Measurements from ENCODE around the gene GNA14. TPM values are rescaled to one million over a fixed set of nuclear protein-coding genes. Genes with fewer than 3 reads are reported as not detected.

The GNA14 gene
- total RNA-seq, 1 experiment from 2014 or later: 0.15 TPM

DNA sequence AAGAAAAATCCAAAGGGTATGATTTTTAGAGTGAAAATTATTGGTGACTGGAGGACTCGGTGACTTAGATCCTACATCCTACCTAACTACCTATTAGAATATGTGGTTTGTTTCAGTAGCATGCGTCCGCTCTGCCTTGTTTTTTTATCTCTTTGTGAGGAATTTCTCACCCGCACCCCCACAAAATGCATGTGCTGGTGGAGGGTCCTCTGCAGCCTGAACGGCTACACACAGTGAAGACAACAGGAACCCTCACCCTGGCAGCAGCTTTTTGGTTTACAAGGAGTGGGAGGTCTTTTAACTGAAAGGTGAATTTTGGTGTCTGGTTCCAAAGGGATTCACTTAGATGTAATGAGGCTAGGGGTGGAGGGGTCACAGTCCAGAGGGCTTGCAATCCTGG, 115.5 kb downstream of the GNA14 start:
- DNase-seq (ENCODE audit: low read depth, low spot score) (no peak), ATAC-seq (no peak)
- intact Hi-C loops (cut with micrococcal nuclease; ENCODE audit: unreplicated experiment) (no loop called here), in situ Hi-C loops (cut with HindIII; ENCODE audit: low pct_unique_long_range_greater_than_20kb, low sequenced_read_pairs) (no loop called here)
- Histone ChIP-seq H3K4me3 (ENCODE audit: low read depth in 2 of 2, low read length in 2 of 2) (no peak overlapping the region), H3K27me3 (ENCODE audit: control insufficient read depth, insufficient read depth, low read length) (no peaks in the 10 kb centered on the region), H3K36me3 (ENCODE audit: control insufficient read depth, insufficient read depth, low read length) (no peaks in the 10 kb centered on the region), H3K27ac (ENCODE audit: low read length) (no peak overlapping the region), H3K4me1 (ENCODE audit: control insufficient read depth, insufficient read depth, low read length) (no peaks in the 10 kb centered on the region), H3K9me3 (ENCODE audit: control insufficient read depth, insufficient read depth, low read depth, low read length) (no peaks in the 10 kb centered on the region)
- TF ChIP-seq TCF7L2 (IDR thresholded peaks at IDR 0.05; ENCODE audit: low read depth, low read length) (no peak), POLR2AphosphoS5 (IDR thresholded peaks at IDR 0.05; ENCODE audit: low read depth, low read length) (no peak), SIN3A (IDR thresholded peaks at IDR 0.05; ENCODE audit: borderline replicate concordance, insufficient read depth, low read depth, low read length) (no peak)
- TF ChIP-seq, protein P1, sequence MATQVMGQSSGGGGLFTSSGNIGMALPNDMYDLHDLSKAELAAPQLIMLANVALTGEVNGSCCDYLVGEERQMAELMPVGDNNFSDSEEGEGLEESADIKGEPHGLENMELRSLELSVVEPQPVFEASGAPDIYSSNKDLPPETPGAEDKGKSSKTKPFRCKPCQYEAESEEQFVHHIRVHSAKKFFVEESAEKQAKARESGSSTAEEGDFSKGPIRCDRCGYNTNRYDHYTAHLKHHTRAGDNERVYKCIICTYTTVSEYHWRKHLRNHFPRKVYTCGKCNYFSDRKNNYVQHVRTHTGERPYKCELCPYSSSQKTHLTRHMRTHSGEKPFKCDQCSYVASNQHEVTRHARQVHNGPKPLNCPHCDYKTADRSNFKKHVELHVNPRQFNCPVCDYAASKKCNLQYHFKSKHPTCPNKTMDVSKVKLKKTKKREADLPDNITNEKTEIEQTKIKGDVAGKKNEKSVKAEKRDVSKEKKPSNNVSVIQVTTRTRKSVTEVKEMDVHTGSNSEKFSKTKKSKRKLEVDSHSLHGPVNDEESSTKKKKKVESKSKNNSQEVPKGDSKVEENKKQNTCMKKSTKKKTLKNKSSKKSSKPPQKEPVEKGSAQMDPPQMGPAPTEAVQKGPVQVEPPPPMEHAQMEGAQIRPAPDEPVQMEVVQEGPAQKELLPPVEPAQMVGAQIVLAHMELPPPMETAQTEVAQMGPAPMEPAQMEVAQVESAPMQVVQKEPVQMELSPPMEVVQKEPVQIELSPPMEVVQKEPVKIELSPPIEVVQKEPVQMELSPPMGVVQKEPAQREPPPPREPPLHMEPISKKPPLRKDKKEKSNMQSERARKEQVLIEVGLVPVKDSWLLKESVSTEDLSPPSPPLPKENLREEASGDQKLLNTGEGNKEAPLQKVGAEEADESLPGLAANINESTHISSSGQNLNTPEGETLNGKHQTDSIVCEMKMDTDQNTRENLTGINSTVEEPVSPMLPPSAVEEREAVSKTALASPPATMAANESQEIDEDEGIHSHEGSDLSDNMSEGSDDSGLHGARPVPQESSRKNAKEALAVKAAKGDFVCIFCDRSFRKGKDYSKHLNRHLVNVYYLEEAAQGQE (IDR thresholded peaks at IDR 0.05; ENCODE audit: insufficient read depth in 1 of 2, low read depth in 2 of 2, low read length in 1 of 2): no peak
- TF ChIP-seq, protein P2, sequence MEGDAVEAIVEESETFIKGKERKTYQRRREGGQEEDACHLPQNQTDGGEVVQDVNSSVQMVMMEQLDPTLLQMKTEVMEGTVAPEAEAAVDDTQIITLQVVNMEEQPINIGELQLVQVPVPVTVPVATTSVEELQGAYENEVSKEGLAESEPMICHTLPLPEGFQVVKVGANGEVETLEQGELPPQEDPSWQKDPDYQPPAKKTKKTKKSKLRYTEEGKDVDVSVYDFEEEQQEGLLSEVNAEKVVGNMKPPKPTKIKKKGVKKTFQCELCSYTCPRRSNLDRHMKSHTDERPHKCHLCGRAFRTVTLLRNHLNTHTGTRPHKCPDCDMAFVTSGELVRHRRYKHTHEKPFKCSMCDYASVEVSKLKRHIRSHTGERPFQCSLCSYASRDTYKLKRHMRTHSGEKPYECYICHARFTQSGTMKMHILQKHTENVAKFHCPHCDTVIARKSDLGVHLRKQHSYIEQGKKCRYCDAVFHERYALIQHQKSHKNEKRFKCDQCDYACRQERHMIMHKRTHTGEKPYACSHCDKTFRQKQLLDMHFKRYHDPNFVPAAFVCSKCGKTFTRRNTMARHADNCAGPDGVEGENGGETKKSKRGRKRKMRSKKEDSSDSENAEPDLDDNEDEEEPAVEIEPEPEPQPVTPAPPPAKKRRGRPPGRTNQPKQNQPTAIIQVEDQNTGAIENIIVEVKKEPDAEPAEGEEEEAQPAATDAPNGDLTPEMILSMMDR (IDR thresholded peaks at IDR 0.05): no peak
- ChIA-PET CTCF (no interaction called here), POLR2A (no interaction called here)
- no TSS peak for BruUV-seq (replicated peaks)

DNA sequence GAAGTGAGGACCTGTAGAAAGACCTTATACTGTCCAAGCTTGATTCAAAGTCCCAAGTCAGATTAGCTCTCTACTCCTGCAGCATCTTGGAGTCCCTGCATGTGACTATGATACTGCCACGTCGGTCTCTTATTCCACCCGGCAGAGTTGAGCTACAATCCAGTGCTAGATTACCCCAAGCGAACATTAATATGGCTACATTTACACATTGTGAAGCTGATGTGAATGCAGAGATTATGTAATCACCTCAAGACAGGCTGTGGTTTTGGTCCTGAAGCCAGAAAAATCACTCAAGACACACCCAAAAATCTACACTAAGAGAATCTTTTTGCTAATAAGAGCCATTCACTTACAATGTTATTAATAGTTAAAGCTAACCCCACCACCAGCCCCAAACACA, 116.7 kb downstream of the GNA14 start:
- no peak for ATAC-seq
- POLR2A ChIA-PET: no interaction called here
- BruUV-seq (replicated peaks): no TSS peak

More for the DNA sequence above, 116.7 kb downstream of the GNA14 start:
- TF ChIP-seq, protein P2 (IDR thresholded peaks at IDR 0.05): no peak
- TF ChIP-seq SIN3A (IDR thresholded peaks at IDR 0.05; ENCODE audit: borderline replicate concordance, insufficient read depth, low read depth, low read length) (no peak), TCF7L2 (IDR thresholded peaks at IDR 0.05; ENCODE audit: low read depth, low read length) (no peak), POLR2AphosphoS5 (IDR thresholded peaks at IDR 0.05; ENCODE audit: low read depth, low read length) (no peak)
- TF ChIP-seq, protein P1 (IDR thresholded peaks at IDR 0.05; ENCODE audit: insufficient read depth in 1 of 2, low read depth in 2 of 2, low read length in 1 of 2): no peak
- in situ Hi-C loops (cut with HindIII; ENCODE audit: low pct_unique_long_range_greater_than_20kb, low sequenced_read_pairs): no loop called here
- CTCF ChIA-PET: no interaction called here
- no peaks in the 10 kb centered on the region for H3K27me3 ChIP-seq (ENCODE audit: control insufficient read depth, insufficient read depth, low read length)
- H3K4me3 ChIP-seq (ENCODE audit: low read depth in 2 of 2, low read length in 2 of 2): no peak overlapping the region
- no peaks in the 10 kb centered on the region for H3K9me3 ChIP-seq (ENCODE audit: control insufficient read depth, insufficient read depth, low read depth, low read length)
- H3K4me1 ChIP-seq (ENCODE audit: control insufficient read depth, insufficient read depth, low read length): no peaks in the 10 kb centered on the region
- no peak for DNase-seq (ENCODE audit: low read depth, low spot score)
- intact Hi-C loops (cut with micrococcal nuclease; ENCODE audit: unreplicated experiment): no loop called here
- H3K27ac ChIP-seq (ENCODE audit: low read length): no peak overlapping the region
- no peaks in the 10 kb centered on the region for H3K36me3 ChIP-seq (ENCODE audit: control insufficient read depth, insufficient read depth, low read length)

All from Panc1 (cell line).